Measurements from ENCODE around the gene SLC22A23. TPM values are rescaled to one million over a fixed set of nuclear protein-coding genes. Genes with fewer than 3 reads are reported as not detected.

SLC22A23 gene
- total and polyA plus RNA-seq, 2 of the 4 experiments (the other 2 are of a cell fraction): 0.72 to 1.6 TPM

DNA sequence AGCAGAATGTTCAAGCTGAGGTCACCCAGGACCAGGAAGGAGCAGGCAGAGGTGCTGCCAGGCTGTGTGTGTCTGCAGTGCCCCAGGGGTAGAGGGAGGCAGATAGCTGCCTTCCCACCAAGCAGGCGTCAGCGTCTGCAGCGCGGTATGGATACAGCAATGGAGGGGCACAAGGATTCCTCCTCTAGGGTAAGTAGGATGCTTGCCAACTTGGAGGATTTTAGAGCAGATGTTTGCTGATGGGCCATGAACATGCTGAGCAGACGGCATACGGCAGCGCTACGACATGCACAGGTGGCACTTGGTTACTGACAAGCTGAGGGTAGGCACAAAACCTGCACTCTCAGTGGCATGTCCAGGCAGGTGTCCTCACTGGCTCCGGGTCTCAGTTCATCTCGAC, 150.0 kb downstream of the SLC22A23 start:
- H3K4me1 ChIP-seq (ENCODE audit: control insufficient read depth, insufficient read depth, low read length): no peaks in the 10 kb centered on the region
- no peak overlapping the region for H3K23ac ChIP-seq (ENCODE audit: low read depth, low read length)
- DNase-seq: no peak
- BruUV-seq (replicated peaks): no TSS peak
- no peak overlapping the region for H2BK120ac ChIP-seq (ENCODE audit: low read depth, low read length)
- H2AK9ac ChIP-seq (replicated peaks; ENCODE audit: low read depth, low read length, poor library complexity): no peak overlapping the region
- no peak overlapping the region for H3K4me3 ChIP-seq (ENCODE audit: insufficient read depth, low read depth, low read length)
- H3K9me1 ChIP-seq (ENCODE audit: insufficient read depth, low read length): no peaks in the 10 kb centered on the region
- H4K8ac ChIP-seq (ENCODE audit: low read depth in 2 of 2, low read length in 2 of 2): no peak overlapping the region
- CTCF ChIA-PET: no interaction called here
- no peak overlapping the region for H4K91ac ChIP-seq (ENCODE audit: insufficient read depth, low read depth, low read length)
- no peaks in the 10 kb centered on the region for H4K20me1 ChIP-seq (ENCODE audit: insufficient read depth, low read length)
- WGBS, 2 experiments (ENCODE audit: extremely low coverage in 2 of 2, insufficient read length in 1 of 2): 95% methylated on average over 4 of the region's 10 CpGs; no CpG with 5 or more reads in 1 of the 2 experiments
- dilution Hi-C loops (cut with HindIII; ENCODE audit: low sequenced_read_pairs, unreplicated experiment): no loop called here
- POLR2A ChIA-PET (ENCODE audit: unreplicated experiment): no interaction called here
- H2AK5ac ChIP-seq (ENCODE audit: low read depth, low read length): no peak overlapping the region
- no peak overlapping the region for H3K18ac ChIP-seq (ENCODE audit: low read depth, low read length)
- no peak overlapping the region for H3K9ac ChIP-seq (ENCODE audit: low read depth, low read length)
- no peak overlapping the region for H3K14ac ChIP-seq (replicated peaks; ENCODE audit: low read depth, low read length)
- H4K5ac ChIP-seq (ENCODE audit: low read depth, low read length): no peak overlapping the region
- H2AFZ ChIP-seq (replicated peaks; ENCODE audit: low read length, poor library complexity): no peak overlapping the region
- H3K4ac ChIP-seq (ENCODE audit: low read depth, low read length): no peak overlapping the region
- H3K27me3 ChIP-seq (ENCODE audit: control insufficient read depth, insufficient read depth, low read length): peaks cover 26% of the 10 kb centered on the region
- no peak overlapping the region for H2BK20ac ChIP-seq (ENCODE audit: low read depth, low read length)
- ATAC-seq (ENCODE audit: low read depth): no peak
- H3K36me3 ChIP-seq (ENCODE audit: control insufficient read depth, insufficient read depth, low read length): no peaks in the 10 kb centered on the region
- in situ Hi-C loops (cut with MboI; ENCODE audit: low sequenced_read_pairs): no loop called here
- H2BK15ac ChIP-seq (ENCODE audit: low read depth, low read length): no peak overlapping the region
- H3K27ac ChIP-seq (ENCODE audit: insufficient read depth, low read length): no peak overlapping the region
- H3K9me3 ChIP-seq (ENCODE audit: control insufficient read depth, insufficient read depth, low read length): peaks cover 10% of the 10 kb centered on the region
- H2BK5ac ChIP-seq (ENCODE audit: low read depth, low read length, poor library complexity, severe bottlenecking): no peak overlapping the region
- H3K56ac ChIP-seq (ENCODE audit: extremely low read depth, insufficient read depth, low read length): no peak overlapping the region
- intact Hi-C loops (cut with micrococcal nuclease): no loop called here
- TF ChIP-seq MAZ (IDR thresholded peaks at IDR 0.05; ENCODE audit: borderline replicate concordance, low read depth, low read length): no peak
- no peak for TF ChIP-seq BHLHE40 (IDR thresholded peaks at IDR 0.05; ENCODE audit: low read depth, low read length)
- no peak for TF ChIP-seq RFX5 (IDR thresholded peaks at IDR 0.05; ENCODE audit: low read depth, low read length)
- TF ChIP-seq MXI1 (IDR thresholded peaks at IDR 0.05; ENCODE audit: borderline replicate concordance, low read depth, low read length): no peak
- TF ChIP-seq, protein P1, sequence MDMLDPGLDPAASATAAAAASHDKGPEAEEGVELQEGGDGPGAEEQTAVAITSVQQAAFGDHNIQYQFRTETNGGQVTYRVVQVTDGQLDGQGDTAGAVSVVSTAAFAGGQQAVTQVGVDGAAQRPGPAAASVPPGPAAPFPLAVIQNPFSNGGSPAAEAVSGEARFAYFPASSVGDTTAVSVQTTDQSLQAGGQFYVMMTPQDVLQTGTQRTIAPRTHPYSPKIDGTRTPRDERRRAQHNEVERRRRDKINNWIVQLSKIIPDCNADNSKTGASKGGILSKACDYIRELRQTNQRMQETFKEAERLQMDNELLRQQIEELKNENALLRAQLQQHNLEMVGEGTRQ (IDR thresholded peaks at IDR 0.05; ENCODE audit: low read depth, low read length): no peak
- TF ChIP-seq CEBPB (IDR thresholded peaks at IDR 0.05; ENCODE audit: low read depth, low read length): no peak
- TF ChIP-seq FOS (IDR thresholded peaks at IDR 0.05; ENCODE audit: low read depth, low read length): no peak
- TF ChIP-seq CHD1 (IDR thresholded peaks at IDR 0.05; ENCODE audit: low read depth, low read length): no peak
- TF ChIP-seq, protein P2, sequence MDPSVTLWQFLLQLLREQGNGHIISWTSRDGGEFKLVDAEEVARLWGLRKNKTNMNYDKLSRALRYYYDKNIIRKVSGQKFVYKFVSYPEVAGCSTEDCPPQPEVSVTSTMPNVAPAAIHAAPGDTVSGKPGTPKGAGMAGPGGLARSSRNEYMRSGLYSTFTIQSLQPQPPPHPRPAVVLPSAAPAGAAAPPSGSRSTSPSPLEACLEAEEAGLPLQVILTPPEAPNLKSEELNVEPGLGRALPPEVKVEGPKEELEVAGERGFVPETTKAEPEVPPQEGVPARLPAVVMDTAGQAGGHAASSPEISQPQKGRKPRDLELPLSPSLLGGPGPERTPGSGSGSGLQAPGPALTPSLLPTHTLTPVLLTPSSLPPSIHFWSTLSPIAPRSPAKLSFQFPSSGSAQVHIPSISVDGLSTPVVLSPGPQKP (IDR thresholded peaks at IDR 0.05; ENCODE audit: borderline replicate concordance, low read depth, low read length): no peak
- TF ChIP-seq RAD21 (IDR thresholded peaks at IDR 0.05; ENCODE audit: low read length): no peak
- TF ChIP-seq SMC3 (IDR thresholded peaks at IDR 0.05; ENCODE audit: low read depth, low read length): no peak
- no peak for TF ChIP-seq RCOR1 (IDR thresholded peaks at IDR 0.05; ENCODE audit: insufficient replicate concordance, low read length)
- H3K79me1 ChIP-seq (ENCODE audit: low read depth in 1 of 2, low read length in 2 of 2): no peaks in the 10 kb centered on the region
- H3K4me2 ChIP-seq (ENCODE audit: low read depth, low read length): no peak overlapping the region
